Left hindlimb (tissue), 1 donor: ENCODE results near the gene ZNF57.
"Not testable (repeated sequence)": the region's sequence is repeated elsewhere in the genome, so short reads cannot be mapped to it uniquely, and the experiment has no call there.

ENCODE experiments used
- DNase-seq: peaks from one replicate; pipeline ENCODE4 v3.0.0-alpha.2; 2018

ZNF57 gene

DNA sequence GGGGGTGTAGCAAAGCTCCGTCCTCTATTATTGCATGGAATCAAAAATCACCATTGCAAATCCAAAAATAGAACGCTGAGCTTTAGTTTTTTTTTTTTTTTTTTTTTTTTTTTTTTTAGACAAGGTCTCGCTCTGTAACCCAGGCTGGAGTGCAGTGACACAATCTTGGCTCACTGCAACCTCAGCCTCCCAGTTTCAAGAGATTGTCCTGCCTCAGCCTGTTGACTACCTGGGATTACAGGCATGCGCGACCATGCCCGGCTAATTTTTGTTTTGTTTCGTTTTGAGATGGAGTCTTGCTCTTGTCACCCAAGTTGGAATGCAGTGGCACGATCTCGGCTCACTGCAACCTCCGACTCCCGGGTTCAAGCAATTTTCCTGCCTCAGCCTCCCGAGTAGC lies 59.4 kb downstream of the ZNF57 start:
- DNase-seq, result peak; percentile 7

DNA sequence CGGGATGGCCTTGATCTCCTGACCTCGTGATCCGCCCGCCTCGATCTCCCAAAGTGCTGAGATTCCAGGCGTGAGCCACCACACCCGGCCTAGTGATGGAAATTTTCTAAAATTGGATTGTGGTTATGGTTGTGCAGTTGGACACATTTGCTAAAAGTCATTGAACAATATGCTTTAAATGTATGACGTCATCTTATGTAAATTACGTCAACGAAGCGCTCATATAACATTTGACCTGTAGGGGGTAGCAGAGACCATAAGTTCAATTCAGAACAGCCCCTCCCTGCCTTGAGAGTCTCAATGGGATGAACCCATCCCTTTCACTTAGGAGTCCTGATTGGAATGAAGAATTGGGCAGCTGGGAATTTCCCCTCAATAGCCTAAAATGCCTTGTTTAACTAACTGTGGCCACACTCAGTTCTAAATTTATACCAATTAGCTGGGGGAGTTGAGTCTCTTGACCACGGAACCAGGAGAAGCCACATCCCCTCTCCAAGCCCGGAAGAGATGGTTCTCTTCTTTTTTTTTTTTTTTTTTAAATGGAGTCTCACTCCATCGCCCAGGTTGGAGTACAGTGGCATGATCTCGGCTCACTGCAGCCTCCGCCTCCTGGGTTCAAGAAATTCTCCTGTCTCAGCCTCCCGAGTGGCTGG lies 61.4 kb downstream of the ZNF57 start:
- peak; percentile 44 for DNase-seq

DNA sequence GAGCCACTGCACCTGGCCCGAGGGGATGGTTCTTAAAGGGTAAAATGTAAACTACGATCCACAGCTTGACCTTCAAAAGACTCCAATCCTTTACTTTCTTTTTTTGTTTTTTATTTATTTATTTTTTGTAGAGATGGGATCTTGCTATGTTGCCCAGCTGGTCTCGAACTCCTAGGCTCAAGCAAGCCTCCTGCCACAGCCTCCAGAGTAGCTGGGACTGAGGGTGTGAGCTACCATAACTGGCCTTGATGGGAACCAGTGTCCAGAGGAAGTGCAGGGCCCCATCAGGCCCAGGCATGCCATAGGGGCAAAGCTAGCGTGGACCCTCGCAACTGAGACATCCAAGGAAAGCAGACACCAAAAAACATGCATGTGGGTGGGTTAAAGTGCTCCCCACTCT lies 62.4 kb downstream of the ZNF57 start:
- DNase-seq, result no peak

DNA sequence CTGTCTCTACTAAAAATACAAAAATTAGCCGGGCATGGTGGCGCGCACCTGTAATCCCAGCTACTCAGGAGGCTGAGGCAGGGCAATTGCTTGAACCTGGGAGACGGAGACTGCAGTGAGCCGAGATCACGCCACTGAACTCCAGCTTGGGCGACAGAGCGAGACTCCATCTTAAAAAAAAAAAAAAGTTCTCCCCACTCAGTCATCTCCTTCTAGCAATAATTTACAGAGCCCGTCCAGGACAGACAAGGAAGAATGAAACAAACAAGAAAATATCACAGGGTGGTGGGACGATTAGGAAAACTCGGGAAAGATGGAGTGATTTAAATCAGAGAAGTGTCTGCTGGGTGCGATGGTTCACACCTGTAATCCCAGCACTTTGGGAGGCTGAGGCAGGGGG lies 62.9 kb downstream of the ZNF57 start:
- not testable (repeated sequence) for DNase-seq

DNA sequence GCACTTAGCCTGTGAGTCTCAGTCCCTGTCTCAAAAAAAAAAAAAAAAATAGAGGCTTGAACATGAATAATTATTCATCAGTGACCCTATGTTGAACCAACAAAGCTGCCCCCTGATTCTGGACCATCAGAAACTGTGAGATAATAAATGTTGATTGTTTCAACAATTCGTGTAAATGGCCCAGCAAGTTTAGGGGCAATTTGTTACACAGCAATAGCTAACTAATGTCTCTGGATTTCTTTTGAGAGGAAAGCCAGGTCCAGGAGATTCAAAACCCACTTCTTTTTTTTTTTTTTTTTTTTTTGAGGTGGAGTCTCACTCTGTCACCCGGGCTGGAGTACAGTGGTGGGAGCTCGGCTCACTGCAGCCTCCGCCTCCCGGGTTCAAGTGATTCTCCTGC lies 64.1 kb downstream of the ZNF57 start:
- DNase-seq, result no peak

DNA sequence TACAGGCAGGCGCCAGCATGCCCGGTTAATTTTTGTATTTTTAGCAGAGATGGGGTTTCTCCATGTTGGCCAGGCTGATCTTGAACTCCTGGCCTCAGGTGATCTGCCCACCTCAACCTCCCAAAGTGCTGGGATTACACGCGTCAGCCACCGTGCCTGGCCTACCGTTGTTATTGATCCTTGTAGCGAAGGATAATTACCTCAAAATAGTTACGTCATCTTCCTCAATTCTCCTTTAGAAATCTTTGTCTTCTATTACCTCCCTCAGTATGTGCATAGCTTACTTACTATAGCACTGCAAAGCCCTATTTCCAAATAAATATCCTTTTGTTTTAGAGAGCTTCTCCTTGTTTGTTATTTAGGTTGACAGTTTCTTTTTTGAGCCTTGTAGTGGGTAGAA lies 67.2 kb downstream of the ZNF57 start:
- DNase-seq, result no peak
